Measurements from ENCODE around the gene DLG2.

The DLG2 gene

GRCh38 chr11:85295694-85296271, 331.4 kb downstream of the DLG2 start:
- Histone ChIP-seq H3K4me3 (ENCODE audit: low read length) (no peak overlapping the region), H3K9me3 (replicated peaks; ENCODE audit: insufficient read depth, low read length) (no peaks in the 10 kb centered on the region), H3K27me3 (replicated peaks; ENCODE audit: insufficient read depth, low read length) (no peaks in the 10 kb centered on the region), H3K79me2 (ENCODE audit: low read length) (no peaks in the 10 kb centered on the region), H3F3A (ENCODE audit: insufficient read depth, low read length) (no peaks in the 10 kb centered on the region), H3K4me2 (ENCODE audit: low read depth, low read length) (no peak overlapping the region), H3K36me3 (replicated peaks; ENCODE audit: insufficient read depth, low read length) (no peaks in the 10 kb centered on the region), H3K9ac (ENCODE audit: low read length) (no peak overlapping the region), H4K20me1 (ENCODE audit: insufficient read depth, low read length) (no peaks in the 10 kb centered on the region), H3K4me1 (ENCODE audit: low read length) (no peaks in the 10 kb centered on the region), H3K9me2 (replicated peaks; ENCODE audit: insufficient read depth, low read length) (no peaks in the 10 kb centered on the region), H3K27ac (ENCODE audit: low read length) (no peak overlapping the region), H2AFZ (ENCODE audit: low read length) (no peak overlapping the region)
- TF ChIP-seq EZH2phosphoT487 (IDR thresholded peaks at IDR 0.05; ENCODE audit: low read length) (no peak), EZH2 (optimal IDR thresholded peaks at IDR 0.05; ENCODE audit: low read depth, low read length) (no peak)
- TF ChIP-seq, protein P1, sequence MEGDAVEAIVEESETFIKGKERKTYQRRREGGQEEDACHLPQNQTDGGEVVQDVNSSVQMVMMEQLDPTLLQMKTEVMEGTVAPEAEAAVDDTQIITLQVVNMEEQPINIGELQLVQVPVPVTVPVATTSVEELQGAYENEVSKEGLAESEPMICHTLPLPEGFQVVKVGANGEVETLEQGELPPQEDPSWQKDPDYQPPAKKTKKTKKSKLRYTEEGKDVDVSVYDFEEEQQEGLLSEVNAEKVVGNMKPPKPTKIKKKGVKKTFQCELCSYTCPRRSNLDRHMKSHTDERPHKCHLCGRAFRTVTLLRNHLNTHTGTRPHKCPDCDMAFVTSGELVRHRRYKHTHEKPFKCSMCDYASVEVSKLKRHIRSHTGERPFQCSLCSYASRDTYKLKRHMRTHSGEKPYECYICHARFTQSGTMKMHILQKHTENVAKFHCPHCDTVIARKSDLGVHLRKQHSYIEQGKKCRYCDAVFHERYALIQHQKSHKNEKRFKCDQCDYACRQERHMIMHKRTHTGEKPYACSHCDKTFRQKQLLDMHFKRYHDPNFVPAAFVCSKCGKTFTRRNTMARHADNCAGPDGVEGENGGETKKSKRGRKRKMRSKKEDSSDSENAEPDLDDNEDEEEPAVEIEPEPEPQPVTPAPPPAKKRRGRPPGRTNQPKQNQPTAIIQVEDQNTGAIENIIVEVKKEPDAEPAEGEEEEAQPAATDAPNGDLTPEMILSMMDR (IDR thresholded peaks at IDR 0.05; ENCODE audit: low read length): no peak
- DNase-seq: no peak

- no peaks in the 10 kb centered on the region for H3K9me3 ChIP-seq (replicated peaks; ENCODE audit: insufficient read depth, low read length)
- no peaks in the 10 kb centered on the region for H3K9me2 ChIP-seq (replicated peaks; ENCODE audit: insufficient read depth, low read length)
- no peaks in the 10 kb centered on the region for H4K20me1 ChIP-seq (ENCODE audit: insufficient read depth, low read length)
- H3K4me1 ChIP-seq (ENCODE audit: low read length): no peaks in the 10 kb centered on the region
- H3K4me2 ChIP-seq (ENCODE audit: low read depth, low read length): no peak overlapping the region
- TF ChIP-seq EZH2 (optimal IDR thresholded peaks at IDR 0.05; ENCODE audit: low read depth, low read length) (no peak), EZH2phosphoT487 (IDR thresholded peaks at IDR 0.05; ENCODE audit: low read length) (no peak)
- TF ChIP-seq, protein P1 (IDR thresholded peaks at IDR 0.05; ENCODE audit: low read length): no peak
- no peaks in the 10 kb centered on the region for H3F3A ChIP-seq (ENCODE audit: insufficient read depth, low read length)
- no peak overlapping the region for H3K27ac ChIP-seq (ENCODE audit: low read length)
- no peak for DNase-seq
- no peak overlapping the region for H3K9ac ChIP-seq (ENCODE audit: low read length)
- H3K27me3 ChIP-seq (replicated peaks; ENCODE audit: insufficient read depth, low read length): no peaks in the 10 kb centered on the region
- H3K4me3 ChIP-seq (ENCODE audit: low read length): no peak overlapping the region
- no peaks in the 10 kb centered on the region for H3K36me3 ChIP-seq (replicated peaks; ENCODE audit: insufficient read depth, low read length)
- H3K79me2 ChIP-seq (ENCODE audit: low read length): no peaks in the 10 kb centered on the region
- H2AFZ ChIP-seq (ENCODE audit: low read length): no peak overlapping the region
Observed at GRCh38 chr11:85281550-85281949, 345.6 kb downstream of the DLG2 start.

DNA sequence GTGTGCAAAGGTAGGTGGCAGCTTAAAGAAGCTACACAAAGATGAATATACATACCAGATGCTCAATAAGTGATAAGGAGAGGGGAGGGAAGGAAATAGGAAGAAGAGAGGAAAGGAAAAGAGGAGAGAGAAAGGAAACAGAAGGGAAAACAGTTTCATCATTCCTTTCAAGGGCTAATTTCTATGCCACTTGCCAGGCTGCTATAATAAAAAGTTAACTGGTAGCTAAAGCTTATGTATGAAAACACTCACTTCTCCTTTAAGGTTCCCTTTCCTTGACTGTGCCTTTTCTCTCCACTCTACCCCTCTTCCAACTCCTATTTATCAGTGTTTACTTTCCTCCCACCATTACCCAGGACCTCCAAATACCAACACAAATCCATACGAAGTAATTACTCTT, 347.9 kb downstream of the DLG2 start:
- Histone ChIP-seq H3K27ac (ENCODE audit: low read length) (no peak overlapping the region), H4K20me1 (ENCODE audit: insufficient read depth, low read length) (no peaks in the 10 kb centered on the region), H3K9me2 (replicated peaks; ENCODE audit: insufficient read depth, low read length) (no peaks in the 10 kb centered on the region), H3K36me3 (replicated peaks; ENCODE audit: insufficient read depth, low read length) (no peaks in the 10 kb centered on the region), H3K4me2 (ENCODE audit: low read depth, low read length) (no peak overlapping the region), H2AFZ (ENCODE audit: low read length) (no peak overlapping the region), H3K4me3 (ENCODE audit: low read length) (no peak overlapping the region), H3F3A (ENCODE audit: insufficient read depth, low read length) (no peaks in the 10 kb centered on the region), H3K79me2 (ENCODE audit: low read length) (no peaks in the 10 kb centered on the region), H3K9me3 (replicated peaks; ENCODE audit: insufficient read depth, low read length) (no peaks in the 10 kb centered on the region), H3K9ac (ENCODE audit: low read length) (no peak overlapping the region), H3K27me3 (replicated peaks; ENCODE audit: insufficient read depth, low read length) (no peaks in the 10 kb centered on the region), H3K4me1 (ENCODE audit: low read length) (no peaks in the 10 kb centered on the region)
- TF ChIP-seq EZH2 (optimal IDR thresholded peaks at IDR 0.05; ENCODE audit: low read depth, low read length) (no peak), EZH2phosphoT487 (IDR thresholded peaks at IDR 0.05; ENCODE audit: low read length) (no peak)
- TF ChIP-seq, protein P1 (IDR thresholded peaks at IDR 0.05; ENCODE audit: low read length): no peak
- no peak for DNase-seq

Measured in MM.1S (cell line).